Limb (tissue), 2 donors: ENCODE results near the gene DENND4B.
"Not testable (repeated sequence)": the region's sequence is repeated elsewhere in the genome, so short reads cannot be mapped to it uniquely, and the experiment has no call there.

Experiments used
- DNase-seq, 2 donors: peaks; one replicate each; pipeline ENCODE4 v3.0.0-alpha.2; 2016; ENCODE audit errors: extremely low spot score in 2 of 2

Gene DENND4B, protein sequence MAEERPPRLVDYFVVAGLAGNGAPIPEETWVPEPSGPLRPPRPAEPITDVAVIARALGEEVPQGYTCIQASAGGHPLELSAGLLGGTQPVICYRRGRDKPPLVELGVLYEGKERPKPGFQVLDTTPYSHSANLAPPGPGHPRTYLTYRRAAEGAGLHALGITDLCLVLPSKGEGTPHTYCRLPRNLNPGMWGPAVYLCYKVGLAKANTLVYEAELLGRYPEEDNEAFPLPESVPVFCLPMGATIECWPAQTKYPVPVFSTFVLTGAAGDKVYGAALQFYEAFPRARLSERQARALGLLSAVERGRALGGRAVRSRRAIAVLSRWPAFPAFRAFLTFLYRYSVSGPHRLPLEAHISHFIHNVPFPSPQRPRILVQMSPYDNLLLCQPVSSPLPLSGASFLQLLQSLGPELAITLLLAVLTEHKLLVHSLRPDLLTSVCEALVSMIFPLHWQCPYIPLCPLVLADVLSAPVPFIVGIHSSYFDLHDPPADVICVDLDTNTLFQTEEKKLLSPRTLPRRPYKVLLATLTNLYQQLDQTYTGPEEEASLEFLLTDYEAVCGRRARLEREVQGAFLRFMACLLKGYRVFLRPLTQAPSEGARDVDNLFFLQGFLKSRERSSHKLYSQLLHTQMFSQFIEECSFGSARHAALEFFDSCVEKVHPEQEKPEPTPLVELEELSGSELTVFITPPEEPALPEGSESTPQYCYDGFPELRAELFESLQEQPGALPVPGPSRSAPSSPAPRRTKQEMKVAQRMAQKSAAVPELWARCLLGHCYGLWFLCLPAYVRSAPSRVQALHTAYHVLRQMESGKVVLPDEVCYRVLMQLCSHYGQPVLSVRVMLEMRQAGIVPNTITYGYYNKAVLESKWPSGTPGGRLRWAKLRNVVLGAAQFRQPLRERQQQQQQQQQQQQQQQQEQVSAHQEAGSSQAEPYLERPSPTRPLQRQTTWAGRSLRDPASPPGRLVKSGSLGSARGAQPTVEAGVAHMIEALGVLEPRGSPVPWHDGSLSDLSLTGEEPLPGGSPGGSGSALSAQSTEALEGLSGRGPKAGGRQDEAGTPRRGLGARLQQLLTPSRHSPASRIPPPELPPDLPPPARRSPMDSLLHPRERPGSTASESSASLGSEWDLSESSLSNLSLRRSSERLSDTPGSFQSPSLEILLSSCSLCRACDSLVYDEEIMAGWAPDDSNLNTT (N-terminal part only)

DNA sequence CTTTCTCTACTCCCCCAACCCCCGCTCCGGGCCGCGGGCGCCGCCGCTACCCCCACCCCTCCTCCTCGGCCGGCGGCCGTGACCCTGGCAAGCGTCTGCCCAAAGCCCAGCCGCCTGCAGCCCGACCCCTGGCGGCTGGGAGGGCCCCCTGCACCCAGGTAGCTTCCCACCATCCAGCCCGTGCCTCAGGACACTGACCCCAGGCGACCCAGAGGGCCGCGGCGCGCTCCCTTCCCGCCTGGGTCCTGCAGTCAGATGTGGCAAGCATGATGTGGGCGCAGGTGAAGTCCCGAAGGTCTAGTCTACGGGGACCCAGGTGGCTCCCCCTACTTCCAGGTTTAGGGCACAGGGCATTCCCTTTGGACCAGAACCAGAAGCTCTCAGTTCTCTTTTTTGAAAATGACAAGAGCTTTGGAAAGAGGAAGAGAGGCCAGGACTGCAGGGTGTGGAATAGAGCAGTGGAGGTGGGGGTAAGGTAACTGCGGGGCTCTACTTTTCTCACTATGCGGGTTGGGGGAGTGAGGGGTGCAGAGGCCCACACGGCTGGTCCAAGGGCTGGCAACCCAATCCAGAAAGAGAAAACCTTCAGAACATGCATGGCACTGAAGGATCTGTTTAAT is at the start of gene DENND4B:
TSS of gene DENND4B (minus strand) at position 97 of the 620 bp plus-strand sequence. CDS start 2,344 bp downstream, outside the sequence.
- peak; percentile 84 to 90 for DNase-seq

DNA sequence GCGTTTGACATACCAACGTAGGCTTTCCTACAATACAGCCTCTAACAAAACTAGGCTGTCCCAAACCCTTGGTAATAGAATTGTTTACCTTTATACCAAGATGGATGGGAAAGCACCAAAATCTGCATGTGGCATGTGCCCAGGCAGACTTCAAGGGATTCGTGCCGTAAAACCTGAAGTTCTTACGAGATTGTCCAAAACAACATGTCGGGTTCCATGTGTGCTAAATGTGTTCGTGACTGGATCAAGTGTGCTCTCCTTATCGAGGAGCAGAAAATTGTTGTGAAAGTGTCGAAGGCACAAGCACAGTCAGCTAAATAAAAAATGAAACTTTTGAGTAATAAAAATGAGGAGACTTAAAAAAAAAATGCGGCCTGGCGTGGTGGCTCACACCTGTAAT is 49.1 kb upstream of the DENND4B start:
- DNase-seq: no peak

DNA sequence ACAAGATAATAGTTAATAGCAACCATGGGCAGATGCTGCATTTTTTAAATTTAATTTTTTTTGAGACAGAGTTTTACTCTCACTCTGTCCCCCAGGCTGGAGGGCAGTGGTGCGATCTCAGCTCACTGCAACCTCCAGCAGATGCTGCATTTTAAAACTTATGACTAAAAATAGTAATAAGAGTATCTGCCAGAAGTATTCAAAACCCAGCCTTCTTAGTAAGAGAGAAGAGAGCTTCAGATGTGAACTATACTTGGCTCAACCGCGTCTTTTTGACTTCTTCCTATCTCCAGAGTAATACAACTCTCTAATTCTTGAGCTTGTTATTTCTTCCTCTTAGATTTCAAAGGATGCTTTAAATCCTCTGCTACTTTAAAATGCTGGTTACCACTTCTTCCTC is 48.7 kb upstream of the DENND4B start:
- no peak for DNase-seq

DNA sequence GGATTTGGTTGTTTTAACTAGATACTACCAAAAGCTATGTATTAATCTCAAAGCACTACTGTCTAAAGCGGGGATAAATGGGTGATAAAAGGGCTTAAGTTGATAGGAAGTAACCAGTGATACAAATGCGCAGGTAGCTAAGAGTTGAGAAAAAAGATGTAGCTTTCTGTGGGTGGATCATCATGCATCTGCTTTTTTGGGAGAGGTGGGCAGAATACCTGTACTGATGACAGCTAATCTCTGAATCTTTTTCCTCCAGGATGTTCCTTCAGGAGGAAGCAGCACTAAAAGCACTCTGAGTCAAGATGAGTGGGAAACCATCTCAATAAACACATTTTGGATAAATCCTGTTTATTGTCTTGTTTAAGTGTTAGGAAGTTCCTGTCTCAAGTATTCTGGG is 45.3 kb upstream of the DENND4B start:
- DNase-seq: no peak

DNA sequence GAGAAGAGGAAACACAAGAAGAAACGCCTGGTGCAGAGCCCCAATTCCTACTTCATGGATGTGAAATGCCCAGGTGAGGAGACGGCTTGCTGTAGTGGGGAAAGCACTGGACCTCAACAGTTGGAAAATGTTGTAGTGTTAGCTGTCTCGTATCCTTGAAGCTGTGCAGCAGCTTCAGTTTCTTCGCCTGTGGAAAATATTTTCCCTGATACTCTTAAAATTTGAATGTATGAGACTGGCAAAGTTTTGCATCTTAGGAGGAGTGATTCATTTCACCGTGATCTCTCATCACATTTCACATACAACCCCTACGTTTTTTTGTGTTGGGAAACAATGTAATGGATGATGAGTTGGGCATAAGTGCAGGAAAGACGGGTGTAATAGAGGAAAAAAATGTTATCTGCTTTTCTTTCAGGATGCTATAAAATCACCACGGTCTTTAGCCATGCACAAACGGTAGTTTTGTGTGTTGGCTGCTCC is 44.7 kb upstream of the DENND4B start:
- DNase-seq: no peak

DNA sequence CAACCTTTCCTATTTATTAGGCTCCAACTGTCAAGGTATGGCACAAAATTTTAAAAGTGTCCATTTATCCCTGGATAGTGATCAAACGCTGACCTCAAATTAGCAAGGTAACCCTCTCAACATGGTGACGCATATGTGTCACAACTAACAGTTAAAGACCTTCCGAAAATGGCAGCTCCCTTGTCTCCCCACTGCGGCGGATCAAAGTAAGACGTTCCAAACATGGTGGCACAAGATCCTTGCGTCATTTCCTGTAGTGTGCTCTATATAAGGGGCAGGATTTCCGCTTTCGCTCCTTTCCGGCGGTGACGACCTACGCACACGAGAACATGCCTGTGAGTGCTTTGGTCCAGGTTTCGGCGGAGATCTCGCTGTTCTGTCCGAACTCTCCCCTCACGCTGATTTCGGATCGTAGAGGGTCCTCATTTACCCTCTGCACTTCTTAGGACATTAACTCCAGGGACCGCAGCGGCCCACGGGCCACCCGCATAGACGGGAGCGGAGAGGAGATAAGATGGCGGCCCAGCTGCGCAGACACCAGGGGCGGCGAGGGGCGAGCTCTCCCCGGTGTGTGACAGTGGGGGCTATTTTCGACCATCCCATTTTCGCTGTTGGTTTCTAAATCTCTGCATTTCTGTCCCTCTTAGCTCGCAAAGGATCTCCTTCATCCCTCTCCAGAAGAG is 44.1 kb upstream of the DENND4B start, which contains the start of gene RPS27:
TSS of gene RPS27 (plus strand) at position 295 of the 683 bp plus-strand sequence. CDS start at position 330, 35 bp downstream.
- DNase-seq: peak; percentile 92 to 100

DNA sequence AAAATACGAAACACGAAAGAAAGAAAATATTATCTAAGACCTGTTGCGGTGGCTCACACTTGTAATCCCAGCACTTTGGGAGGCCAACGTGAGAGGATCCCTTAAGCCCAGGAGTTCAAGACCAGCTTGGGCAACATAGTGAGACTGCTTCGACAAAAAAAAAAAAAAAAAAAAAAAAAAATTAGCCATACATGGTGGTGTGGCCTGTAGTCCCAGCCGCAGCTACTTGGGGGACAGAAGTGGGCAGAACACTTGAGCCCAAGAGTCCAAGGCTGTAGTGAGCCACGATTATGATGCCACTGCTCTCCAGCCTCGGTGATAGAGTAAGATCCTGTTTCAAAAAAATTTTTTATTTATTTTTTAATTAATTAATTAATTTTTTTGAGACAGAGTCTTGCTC is 41.1 kb upstream of the DENND4B start:
- no peak for DNase-seq

DNA sequence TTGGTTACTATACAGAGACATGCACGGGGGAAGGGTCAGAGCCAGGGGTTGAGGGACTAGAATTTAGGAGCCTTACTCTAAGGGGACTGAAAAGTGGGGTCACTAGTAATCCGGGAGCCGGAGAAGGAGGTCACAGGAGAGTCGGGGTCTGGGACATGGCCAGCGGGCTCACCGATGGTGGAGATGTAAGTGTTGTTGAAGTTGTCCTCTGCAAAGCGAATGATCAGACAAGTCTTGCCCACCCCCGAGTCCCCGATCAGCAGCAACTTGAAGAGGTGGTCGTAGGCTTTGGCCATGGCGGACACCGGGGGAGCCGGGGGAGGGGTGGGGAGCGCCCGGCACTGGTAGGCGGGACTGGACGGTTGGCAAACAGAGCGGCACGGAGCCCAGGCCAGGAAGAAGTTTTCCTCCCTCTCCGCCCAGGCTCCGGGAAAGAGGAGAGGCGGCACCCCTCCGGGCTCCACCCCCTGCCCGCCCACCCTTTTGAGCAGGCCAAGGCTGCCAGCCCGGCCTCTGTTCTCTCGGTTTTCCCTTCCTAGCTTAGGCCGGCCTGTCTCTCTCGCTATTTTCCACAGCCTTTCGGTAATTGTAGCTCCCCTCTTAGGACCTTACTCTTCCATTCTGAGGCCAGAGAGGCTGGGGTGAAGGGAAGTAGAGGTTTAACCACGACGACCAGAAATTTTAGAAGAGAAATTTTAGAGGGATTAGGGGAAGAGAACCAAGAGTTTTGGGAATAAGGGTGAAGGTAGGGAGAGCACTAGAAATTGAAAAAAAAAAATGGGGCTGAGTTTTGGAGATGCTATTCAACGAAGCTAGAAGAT is 39.6 kb upstream of the DENND4B start, which contains the start of gene RAB13:
TSS of gene RAB13 (minus strand) at position 399 of the 821 bp plus-strand sequence. CDS start at position 296, 103 bp downstream.
- DNase-seq: peak; percentile 81 to 90

DNA sequence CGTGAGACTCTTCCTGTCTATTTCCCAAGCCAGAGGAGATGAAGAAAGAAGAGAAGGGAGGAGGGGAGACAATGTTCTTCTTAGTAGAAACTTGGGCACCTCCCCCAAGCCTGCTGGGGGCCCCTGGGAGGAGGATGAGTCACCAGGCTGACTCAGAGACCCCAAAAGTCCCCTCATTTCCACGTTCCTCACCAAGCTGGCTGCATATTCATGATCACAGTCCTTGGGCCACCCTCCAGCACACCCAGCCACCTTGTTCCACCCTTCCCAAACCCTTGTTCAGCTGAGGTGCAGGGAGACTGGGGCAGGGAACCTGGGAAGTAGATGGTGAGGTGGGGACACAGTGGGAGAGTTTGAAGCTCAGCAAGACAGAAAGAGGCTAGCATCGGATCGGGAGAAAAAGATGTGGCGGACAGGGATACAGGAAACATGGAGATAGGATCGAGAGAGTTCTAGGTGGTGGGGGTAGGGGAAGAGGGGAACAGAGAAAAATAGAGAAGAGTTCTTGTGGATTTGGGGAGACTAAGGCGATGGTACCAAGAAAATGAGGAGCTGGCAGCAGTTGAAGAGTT is 38.9 kb upstream of the DENND4B start:
- DNase-seq: peak in 1 of 2 donors; percentile 43

DNA sequence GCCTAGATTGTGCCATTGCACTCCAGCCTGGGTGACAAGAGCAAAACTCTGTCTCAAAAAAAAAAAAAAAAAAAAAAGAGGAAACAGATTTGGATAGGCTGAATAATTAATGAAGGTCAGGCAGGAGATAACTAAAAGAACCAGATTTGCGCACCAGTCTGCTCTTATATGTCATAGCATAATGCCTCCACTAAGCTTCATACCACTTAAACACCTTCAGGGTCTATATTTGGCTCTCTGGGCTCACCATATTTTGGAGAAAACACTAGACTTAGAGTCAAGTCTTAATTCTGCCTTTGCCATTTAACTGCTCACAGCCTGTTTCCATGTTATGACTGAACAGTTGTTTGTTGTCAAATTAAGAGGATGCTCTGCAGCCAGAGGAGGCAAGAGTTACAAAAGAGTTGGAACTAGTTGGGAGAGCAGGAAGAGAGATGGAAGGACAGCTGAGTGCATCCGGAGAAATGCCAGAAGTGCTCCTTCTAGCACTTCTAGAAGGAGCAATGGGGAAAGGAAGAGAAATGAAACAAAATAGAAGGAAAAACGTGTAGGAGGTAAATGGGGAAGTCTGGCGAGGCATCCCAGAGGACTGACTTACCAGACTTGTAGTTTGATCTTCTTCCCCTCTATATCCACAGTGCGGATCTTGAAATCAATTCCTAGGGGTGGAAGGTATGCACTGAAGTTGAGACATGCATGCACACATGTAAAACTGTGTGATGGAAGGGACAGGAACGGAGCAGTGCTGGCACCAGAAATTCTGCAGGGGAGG is 37.8 kb upstream of the DENND4B start:
- DNase-seq: no peak

DNA sequence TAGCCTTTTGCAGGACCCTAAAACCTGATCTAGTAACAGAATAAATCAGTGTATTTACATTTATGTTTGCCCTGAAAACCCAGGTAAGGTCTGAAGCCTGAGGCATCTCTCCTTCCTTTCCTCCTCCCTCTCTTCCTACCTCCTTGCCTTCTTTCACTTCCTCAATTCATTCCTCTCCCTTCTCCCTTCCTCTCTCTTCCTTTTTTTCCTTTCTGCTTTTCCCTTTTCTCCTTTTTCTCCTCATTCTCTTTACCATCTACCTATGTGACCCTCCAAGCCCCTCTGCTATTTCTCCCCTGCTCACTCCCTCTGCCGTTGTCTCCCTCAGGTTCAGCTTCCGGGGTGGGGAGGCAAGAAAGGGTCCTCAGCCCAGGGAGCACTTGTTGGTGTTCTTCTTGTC is 35.2 kb upstream of the DENND4B start:
- DNase-seq: not testable (repeated sequence)

DNA sequence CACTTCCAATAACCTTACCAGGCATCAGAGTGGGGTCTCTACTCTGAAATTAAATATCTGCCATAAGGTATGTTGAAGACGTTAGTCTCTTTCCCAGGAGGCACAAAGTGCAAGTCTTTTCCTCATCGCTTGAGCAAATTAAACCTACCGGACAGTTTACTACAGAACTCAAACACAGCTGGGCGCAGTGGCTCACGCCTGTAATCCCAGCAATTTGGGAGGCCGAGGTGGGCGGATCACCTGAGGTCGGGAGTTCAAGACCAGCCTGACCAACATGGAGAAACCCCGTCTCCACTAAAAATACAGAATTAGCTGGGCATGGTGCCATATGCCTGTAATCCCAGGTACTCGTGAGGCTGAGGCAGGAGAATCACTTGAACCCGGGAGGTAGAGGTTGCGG is 32.6 kb upstream of the DENND4B start:
- not testable (repeated sequence) for DNase-seq

DNA sequence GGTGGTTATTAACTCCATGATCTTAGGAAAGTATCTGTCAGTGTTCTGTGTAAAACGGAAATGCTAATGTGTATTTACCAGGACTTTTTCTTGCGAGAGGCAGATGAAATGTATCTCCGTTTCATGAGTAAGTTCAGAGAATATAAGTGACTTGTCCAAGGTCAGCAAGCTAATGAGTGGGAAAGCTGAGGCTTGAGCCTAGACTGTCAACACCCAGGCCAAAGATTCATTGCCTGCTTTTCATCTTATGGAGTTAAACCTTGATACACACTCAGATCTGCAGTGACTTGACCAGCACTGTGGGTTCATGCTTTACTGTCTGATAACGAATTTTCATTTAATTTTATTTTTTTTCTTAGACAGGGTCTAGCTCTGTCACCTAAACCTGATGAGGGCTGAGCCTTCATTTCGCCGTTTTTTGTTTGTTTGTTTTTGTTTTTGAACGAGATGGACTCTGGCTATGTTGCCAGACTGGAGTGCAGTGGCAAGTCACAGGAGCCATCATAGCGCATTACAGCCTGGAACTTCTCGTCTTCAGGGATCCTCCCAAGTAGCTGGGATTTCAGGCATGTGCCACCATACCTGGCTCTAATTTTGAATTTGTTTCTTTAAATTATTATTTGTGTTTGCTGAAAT is 31.9 kb upstream of the DENND4B start:
- no peak for DNase-seq

DNA sequence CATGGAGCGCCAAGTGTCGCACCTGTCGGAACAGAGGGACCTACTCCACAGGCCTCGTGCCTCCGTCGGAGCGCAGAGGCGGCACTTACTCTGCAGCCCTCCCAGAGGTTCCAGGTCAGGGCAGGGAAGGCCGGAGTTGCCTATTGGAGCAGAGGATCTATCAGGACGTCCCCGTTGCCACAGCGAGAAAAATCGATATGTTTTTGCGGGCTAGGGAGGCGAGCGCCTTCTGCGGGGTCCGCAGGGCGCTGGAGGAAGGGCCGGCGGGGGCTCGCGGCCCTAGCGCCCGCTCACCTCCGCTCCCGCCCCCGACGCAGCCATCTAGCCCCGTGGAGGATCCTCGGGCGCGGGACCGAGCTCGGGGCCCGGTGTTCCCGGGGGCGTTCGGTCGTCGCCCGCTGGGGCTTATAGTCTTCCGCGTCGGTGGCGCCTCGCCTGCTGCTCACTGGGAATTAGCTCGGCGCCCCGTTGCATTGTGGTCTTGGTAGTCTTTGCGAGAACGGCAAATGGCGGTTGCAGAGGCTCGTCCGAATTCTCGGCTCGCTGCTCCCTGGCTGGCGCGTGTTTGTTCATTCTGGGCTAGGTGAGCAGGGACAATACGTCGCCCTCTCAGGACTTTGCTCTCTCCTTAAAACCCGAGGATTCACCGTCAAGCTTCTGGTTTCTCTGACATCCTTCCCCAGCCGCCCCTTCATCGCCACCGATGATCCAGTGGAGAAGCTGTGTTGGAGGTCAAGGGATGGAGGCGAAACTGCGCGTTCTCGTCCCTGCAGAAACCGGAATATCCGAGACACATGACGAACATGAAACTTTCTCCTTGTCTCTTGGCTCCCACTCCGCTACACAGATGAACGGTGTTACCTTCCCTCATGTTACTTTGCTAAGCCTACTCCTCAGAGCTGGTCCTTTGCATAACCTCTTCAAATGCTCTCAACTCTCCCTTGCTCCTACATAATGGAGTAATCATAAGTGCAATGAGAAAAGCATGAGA is 31.0 kb upstream of the DENND4B start, which contains the start of gene JTB:
TSS of gene JTB (minus strand) at position 425 of the 991 bp plus-strand sequence. CDS start at position 3, 422 bp downstream.
- peak; percentile 85 to 90 for DNase-seq

DNA sequence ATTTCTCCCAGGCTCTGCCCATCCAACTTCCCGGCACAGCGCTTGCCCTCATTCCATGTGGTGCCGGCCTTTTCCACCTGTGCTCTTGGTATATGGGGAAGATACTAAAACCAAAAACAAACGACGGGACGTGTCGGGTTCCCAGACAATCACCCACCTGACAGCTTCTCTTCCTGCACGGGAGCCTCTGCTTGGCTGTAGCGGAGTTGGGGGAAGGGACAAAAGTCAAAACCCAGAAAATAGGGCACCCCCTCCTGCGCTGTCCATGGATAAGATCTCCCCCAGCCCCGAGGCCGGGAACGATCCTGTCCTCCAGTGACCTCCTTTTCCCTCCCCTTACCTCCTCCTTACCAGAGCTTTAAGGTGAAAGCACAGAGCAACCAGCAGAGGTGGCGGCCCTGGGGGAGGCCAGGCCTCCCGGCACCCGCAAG is 30.3 kb upstream of the DENND4B start:
- DNase-seq: no peak

DNA sequence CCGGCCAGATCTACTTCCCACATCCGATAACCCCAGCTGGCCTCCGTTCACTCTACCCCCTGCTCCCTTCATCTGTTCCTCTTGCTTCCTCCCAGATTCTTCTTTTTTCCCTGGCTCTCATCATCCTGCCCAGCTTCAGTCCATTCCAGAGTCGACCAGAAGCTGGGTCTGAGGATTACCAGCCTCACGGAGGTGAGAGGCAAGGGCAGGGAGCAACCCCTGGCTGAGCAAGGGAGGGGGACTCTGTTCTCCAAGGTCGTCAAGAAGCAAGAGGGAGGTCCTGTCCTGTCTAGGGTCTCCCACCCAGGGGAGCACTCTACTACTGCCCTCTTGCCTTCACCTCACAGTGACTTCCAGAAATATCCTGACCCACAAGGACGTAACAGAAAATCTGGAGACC is 27.0 kb upstream of the DENND4B start:
- no peak for DNase-seq
